Measurements from ENCODE around the gene ZBTB49.

ZBTB49 gene

GRCh38 chr4:4268776-4269175, 21.3 kb upstream of the ZBTB49 start:
- TF ChIP-seq, protein P1, sequence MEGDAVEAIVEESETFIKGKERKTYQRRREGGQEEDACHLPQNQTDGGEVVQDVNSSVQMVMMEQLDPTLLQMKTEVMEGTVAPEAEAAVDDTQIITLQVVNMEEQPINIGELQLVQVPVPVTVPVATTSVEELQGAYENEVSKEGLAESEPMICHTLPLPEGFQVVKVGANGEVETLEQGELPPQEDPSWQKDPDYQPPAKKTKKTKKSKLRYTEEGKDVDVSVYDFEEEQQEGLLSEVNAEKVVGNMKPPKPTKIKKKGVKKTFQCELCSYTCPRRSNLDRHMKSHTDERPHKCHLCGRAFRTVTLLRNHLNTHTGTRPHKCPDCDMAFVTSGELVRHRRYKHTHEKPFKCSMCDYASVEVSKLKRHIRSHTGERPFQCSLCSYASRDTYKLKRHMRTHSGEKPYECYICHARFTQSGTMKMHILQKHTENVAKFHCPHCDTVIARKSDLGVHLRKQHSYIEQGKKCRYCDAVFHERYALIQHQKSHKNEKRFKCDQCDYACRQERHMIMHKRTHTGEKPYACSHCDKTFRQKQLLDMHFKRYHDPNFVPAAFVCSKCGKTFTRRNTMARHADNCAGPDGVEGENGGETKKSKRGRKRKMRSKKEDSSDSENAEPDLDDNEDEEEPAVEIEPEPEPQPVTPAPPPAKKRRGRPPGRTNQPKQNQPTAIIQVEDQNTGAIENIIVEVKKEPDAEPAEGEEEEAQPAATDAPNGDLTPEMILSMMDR (IDR thresholded peaks at IDR 0.05; ENCODE audit: low read depth, low read length, missing control alignments): no peak
- H3K4me3 ChIP-seq (ENCODE audit: low read depth, low read length): no peak overlapping the region
- no peak for DNase-seq (ENCODE audit: low read depth)

DNA sequence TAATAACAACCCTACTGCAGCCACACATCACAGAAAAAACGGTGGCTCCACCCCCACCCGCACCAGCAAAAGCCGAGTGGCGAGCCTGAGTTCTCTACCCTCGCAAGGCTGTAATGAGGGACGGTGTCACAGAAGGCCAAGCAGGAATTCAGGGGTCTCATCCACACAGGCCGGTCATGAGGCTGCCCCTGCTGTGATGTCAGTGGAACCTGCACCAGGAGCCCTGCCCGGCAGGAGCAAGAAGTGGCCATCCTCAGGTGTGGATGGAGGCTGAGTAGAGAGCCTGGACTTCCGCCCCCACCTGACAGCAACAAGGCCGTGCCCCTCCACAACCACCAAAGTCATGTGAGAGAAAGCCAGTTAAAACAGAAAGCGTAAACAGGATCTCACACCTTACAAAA, 20.7 kb upstream of the ZBTB49 start:
- TF ChIP-seq, protein P1 (IDR thresholded peaks at IDR 0.05; ENCODE audit: low read depth, low read length, missing control alignments): no peak
- no peak overlapping the region for H3K4me3 ChIP-seq (ENCODE audit: low read depth, low read length)
- DNase-seq (ENCODE audit: low read depth): no peak

- DNase-seq (ENCODE audit: low read depth): no peak
- TF ChIP-seq, protein P1 (IDR thresholded peaks at IDR 0.05; ENCODE audit: low read depth, low read length, missing control alignments): no peak
- H3K4me3 ChIP-seq (ENCODE audit: low read depth, low read length): no peak overlapping the region
Measured at GRCh38 chr4:4269856-4270255, 20.2 kb upstream of the ZBTB49 start.

- H3K4me3 ChIP-seq (ENCODE audit: low read depth, low read length): no peak overlapping the region
- TF ChIP-seq, protein P1 (IDR thresholded peaks at IDR 0.05; ENCODE audit: low read depth, low read length, missing control alignments): no peak
- DNase-seq (ENCODE audit: low read depth): no peak
Measured at GRCh38 chr4:4270529-4270928, 19.5 kb upstream of the ZBTB49 start.

DNA sequence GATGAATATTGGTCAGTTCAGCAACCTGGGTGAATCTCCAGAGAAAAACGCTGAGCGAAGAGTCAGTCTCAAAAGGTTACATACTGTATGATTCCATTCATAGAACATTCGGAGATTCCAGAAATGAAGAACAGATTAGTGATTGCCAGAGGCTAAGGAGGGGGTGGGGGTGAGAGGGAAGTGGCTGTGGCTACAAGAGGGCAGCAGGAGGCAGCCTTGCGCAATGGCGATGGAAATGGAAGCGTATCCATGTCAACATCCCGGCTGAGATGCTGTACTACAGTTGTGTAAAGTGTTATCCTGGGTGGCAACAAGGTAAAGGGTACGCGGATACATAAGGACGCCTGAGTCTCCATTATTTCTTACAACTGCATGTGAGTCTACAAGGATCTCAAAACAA, 18.1 kb upstream of the ZBTB49 start:
- no peak for DNase-seq (ENCODE audit: low read depth)
- TF ChIP-seq, protein P1 (IDR thresholded peaks at IDR 0.05; ENCODE audit: low read depth, low read length, missing control alignments): no peak
- no peak overlapping the region for H3K4me3 ChIP-seq (ENCODE audit: low read depth, low read length)

DNA sequence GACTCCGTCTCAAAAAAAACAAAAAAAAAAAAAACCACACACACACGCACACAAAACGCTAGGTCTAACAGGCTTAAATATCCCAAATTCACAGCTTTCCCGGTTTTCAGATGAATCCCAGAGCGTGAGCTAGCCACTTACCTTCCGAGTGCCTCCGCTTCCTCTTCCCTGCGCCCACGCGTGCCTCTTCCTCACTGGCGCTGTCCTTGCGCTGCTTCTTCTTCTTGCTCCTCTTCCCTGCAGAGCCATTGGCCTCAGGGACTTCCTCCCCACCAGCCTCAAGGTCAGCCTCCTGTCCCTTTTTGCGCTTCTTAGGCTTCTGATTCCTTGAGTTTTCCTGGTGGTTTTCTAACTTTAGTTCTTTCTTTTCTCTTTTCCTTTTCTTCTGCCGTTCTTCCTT, 15.8 kb upstream of the ZBTB49 start:
- no peak for DNase-seq (ENCODE audit: low read depth)
- TF ChIP-seq, protein P1 (IDR thresholded peaks at IDR 0.05; ENCODE audit: low read depth, low read length, missing control alignments): no peak
- H3K4me3 ChIP-seq (ENCODE audit: low read depth, low read length): no peak overlapping the region

GRCh38 chr4:4277531-4277930, 12.5 kb upstream of the ZBTB49 start:
- no peak for DNase-seq (ENCODE audit: low read depth)
- no peak overlapping the region for H3K4me3 ChIP-seq (ENCODE audit: low read depth, low read length)
- TF ChIP-seq, protein P1 (IDR thresholded peaks at IDR 0.05; ENCODE audit: low read depth, low read length, missing control alignments): no peak
